Measurements from ENCODE around the gene FAM153A.
"Not testable (repeated sequence)": the region's sequence is repeated elsewhere in the genome, so short reads cannot be mapped to it uniquely, and the experiment has no call there.

Gene FAM153A

DNA sequence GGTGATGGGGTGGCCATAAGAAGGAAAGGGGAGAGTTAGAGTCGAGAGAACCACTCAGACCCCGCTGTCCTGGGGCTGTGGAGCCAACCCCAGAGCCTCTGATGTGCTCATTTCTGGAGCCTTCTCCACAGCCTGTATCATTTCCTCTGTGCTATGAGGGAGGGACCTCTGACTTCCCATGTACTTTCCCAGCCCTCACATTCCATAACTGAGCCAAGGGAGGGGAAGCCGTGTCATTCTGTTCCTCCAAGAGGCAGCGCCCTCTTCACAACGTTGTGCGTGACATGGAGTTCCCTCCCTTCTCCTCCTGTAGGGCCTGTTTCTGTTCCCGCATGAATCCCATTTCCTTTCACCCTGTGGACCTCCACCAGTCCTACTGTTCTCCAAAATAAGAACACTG lies 57.8 kb downstream of the FAM153A start:
- DNase-seq (ENCODE audit: low read depth) = not testable (repeated sequence)

DNA sequence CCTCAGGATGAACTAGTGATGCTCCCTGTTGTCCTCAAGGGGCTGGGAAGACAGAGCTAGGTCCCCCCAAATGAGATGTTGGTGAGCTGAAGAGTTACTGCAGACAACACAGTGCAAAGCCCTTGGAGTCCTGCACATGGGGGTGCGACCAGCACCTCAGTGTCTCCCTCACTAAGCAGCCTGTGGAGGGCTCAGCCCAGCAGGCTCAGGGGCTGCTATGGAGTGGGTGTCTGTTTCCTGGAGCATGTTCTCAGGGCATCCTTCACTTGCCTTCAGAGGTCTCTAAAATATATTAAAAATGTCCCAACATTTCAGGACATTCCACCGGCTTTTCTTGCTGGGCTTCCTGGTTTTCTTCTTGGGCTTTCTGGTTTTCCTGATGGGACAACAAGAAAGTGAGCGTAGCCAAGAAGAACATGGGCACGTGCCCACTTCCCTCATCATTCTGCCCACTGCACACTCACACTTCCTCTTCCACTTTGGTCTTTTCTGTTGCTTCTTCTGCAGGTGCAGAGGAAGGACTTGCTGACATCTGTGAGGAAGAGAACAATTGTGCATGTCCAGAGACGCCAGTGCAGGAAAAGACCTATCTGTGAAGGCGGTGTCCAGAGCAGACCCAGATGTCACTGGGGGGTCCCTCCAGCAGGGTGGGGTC lies 58.7 kb downstream of the FAM153A start:
- not testable (repeated sequence) for DNase-seq (ENCODE audit: low read depth)

DNA sequence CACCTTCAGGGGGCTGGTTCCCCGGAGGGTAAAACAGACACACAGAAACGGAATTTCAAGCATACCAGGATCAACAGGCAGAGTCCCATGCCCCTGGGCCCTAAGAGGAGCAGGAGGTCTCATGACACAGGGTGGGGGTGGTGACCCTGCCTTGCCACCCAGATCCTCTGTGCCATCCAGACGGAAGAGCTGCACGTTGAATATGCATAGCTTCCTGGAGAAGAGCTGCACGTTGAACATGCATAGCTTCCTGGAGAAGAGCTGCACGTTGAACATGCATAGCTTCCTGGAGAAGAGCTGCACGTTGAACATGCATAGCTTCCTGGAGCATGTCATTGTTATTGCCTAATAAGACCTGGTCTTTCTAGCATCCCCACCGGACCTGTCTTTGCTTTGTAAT lies 59.9 kb downstream of the FAM153A start:
- not testable (repeated sequence) for DNase-seq (ENCODE audit: low read depth)

DNA sequence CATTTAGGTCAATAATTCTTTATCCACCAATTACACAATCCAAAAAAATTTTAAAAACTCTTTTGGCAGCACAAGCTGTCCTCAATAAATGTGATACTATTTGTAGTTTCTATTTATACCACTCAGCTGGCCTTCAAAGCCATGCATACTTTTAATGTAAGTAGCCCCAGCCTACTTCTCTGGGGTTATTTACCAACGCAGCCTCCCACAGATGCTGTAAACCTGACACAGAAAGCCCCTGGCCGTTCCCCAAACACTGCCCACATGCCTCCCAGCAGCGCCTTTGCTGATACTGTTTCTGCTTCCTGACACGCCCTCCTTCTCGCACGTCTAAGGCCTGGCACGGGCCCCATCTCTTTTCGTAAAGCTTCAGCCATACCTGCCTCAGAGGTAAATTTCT lies 62.7 kb downstream of the FAM153A start:
- not testable (repeated sequence) for DNase-seq (ENCODE audit: low read depth)

DNA sequence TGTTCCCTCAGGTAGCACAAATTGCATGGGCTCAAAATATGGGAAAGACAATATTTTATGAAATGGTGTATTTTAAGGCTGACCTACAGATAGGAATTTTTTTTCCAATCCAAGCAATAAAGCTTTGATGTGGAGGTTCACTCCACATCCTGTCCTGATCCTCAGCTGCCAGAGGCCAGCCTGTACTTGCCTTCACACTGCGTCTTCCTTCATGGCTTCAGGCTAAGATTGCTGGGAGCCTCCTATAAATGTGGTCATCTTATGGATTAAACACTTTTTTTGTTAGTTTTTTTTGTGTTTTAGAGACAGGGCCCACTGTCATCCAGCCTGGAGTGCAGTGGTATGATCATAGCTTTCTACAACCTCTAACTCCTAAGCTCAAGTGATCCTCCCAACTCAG lies 67.3 kb downstream of the FAM153A start:
- not testable (repeated sequence) for DNase-seq (ENCODE audit: low read depth)

DNA sequence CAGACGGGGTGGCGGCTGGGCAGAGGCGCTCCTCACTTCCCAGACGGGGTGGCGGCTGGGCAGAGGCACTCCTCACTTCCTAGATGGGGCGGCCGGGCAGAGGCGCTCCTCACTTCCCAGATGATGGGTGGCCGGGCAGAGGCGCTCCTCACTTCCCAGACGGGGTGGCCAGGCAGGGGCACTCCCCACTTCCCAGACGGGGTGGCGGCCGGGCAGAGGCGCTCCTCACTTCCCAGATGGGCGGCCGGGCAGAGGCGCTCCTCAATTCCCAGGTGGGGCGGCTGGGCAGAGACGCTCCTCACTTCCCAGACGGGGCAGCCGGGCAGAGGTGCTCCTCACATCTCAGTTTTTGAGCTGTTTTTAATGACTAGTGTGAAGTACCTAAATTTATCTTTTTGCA lies 86.6 kb downstream of the FAM153A start:
- not testable (repeated sequence) for DNase-seq (ENCODE audit: low read depth)

DNA sequence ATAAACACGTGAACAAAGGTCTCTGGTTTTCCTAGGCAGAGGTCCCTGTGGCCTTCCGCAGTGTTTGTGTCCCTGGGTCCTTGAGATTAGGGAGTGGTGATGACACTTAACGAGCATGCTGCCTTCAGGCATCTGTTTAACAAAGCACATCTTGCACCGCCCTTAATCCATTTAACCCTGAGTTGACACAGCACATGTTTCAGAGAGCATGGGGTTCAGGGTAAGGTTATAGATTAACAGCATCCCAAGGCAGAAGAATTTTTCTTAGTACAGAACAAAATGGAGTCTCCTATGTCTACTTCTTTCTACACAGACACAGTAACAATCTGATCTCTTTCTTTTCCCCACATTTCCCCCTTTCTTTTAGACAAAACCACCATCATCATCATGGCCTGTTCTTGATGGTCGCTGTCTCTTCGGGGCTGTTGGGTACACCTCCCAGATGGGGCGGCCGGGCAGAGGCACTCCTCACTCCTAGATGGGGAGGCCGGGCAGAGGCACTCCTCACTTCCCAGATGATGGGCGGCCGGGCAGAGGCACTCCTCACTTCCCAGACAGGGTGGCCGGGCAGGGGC lies 87.3 kb downstream of the FAM153A start:
- DNase-seq (ENCODE audit: low read depth) = not testable (repeated sequence)

DNA sequence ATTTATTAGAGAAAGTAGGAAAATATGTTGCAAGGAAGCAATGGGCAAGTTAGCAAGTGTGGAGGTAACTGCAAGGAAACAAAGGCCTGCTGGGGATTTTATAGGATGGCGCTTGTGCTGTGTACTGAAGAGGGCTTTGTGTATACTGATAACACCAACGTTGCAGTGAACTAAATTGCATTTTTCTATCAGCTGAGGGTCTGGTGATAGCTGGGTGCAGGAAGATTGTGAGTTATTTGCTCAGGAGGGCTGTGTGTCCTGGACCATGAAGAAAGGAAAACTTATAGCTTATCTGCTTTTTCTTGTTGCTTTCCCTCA lies 88.2 kb downstream of the FAM153A start:
- DNase-seq (ENCODE audit: low read depth) = not testable (repeated sequence)

DNA sequence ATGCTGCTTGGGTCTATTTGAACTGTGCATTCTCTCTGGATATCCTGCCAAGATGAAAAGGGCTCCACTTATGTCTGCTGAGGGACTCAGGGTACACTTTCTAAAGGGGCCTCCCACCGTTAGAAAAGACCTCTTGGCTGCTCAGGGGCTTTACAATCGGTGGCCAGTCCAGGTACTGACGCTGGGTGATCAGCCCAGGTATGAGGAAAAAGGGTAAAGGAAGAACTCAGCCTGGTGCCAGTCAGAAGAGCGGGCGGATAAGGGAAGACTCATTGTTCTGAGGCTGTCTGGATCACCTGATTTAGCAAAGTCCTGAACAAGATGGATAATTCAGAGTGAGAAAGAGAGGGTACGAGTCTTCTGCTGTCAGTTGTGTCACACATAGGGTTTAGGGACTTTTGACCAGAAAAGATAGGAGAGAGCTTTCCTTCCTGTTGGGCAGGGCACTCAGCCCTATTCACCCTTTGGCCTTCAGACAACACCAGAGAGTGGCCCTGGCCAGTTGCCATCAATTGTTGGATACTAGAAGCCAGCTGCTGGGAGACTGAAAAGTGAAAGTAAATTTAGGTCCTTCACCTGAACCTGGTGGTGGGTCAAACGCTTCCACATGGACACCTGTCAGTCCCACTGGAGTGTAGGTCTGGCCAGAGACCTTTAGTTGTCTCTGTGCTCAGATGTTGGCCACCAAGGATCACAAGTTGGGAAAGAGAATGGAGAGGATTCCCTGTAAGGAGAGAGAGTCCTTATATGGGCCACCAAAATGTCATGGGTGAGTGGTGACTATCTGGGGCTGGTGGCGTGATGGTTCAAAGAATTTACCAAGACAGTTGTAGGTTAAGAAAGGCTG lies 88.8 kb downstream of the FAM153A start:
- not testable (repeated sequence) for DNase-seq (ENCODE audit: low read depth)

DNA sequence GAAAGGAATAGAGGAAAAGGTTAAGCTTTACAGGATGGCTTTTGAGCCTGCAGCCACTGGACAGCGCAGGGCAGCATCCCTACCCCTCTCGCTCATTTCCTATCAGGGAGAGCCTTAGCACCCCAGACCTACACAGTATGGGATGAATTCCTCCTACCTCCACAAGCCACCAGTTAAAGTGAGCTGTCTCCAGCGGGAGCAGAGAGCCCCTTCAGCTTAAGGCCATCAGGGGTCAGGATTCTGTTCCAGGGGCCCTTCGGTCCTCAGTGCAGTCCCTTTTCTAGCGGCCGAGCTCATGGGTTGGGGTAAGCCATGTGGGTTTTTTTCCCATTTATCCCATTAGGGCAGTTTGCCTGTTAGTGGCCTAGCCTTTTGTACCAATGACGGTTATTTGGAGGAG lies 89.7 kb downstream of the FAM153A start:
- DNase-seq (ENCODE audit: low read depth) = not testable (repeated sequence)

DNA sequence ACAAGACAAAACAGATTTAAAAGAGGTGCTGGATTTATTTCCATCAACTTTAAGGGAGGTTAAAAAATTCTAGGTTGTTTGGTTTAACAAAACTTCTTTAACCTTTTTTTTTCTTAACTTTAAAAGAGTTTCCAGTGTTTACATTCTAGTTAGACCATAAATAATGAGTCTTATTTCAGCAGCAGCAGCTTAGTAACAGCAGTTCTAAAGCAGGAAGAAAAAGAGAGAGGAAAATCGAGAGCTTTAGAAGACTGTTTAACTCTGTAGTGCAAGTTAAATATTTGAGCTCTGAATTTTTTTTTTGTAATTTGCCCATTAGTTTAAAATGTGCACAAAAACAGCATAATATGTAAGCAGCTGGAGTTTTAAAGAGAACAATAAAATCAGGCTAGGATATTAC lies 90.2 kb downstream of the FAM153A start:
- DNase-seq (ENCODE audit: low read depth) = not testable (repeated sequence)

DNA sequence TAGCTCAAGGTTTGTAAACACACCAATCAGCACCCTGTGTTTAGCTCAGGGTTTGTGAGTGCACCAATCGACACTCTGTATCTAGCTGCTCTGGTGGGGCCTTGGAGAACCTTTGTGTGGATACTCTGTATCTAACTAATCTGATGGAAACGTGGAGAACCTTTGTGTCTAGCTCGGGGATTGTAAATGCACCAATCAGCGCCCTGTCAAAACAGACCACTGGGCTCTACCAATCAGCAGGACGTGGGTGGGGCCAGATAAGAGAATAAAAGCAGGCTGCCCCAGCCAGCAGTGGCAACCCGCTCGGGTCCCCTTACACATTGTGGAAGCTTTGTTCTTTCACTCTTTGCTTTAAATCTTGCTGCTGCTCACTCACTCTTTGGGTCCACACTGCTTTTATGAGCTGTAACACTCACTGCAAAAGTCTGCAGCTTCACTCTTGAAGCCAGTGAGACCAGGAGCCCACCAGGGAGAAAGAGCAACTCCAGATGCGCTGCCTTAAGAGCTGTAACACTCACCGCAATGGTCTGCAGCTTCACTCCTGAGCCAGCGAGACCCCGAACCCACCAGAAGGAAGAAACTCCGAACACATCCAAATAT lies 93.6 kb downstream of the FAM153A start:
- DNase-seq (ENCODE audit: low read depth) = not testable (repeated sequence)

DNA sequence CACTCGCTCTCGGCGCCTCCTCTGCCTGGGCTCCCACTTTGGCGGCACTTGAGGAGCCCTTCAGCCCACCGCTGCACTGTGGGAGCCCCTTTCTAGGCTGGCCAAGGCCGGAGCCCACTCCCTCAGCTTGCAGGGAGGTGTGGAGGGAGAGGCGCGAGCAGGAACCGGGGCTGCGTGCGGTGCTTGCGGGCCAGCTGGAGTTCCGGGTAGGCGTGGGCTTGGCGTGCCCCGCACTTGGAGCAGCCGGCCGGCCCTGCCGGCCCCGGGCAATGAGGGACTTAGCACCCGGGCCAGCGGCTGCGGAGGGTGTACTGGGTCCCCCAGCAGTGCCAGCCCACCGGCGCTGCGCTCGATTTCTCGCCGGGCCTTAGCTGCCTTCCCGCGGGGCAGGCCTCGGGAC lies 94.6 kb downstream of the FAM153A start:
- not testable (repeated sequence) for DNase-seq (ENCODE audit: low read depth)

DNA sequence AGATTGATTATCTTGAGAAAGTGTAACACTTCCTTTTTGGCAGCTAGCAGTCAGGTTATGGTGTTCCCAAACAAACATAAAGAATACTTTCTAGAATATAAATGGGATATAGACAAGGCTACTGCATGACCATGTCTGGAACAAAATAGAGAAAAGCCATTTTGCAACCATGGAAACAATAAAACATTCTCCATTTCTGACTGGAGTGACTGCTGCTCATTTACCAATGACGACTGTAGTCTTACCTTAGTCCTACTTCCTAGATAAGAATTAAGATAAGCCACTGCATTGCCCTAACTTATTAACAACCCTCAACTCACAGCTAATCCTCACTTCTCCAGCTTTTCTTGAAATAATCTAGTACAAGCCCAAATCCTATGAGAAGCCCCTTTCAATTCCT lies 100.8 kb downstream of the FAM153A start:
- not testable (repeated sequence) for DNase-seq (ENCODE audit: low read depth)

All from non-pigmented ciliary epithelial cell (primary cell).